Endodermal cell (in vitro differentiated cells): ENCODE measurements around the gene GOLIM4. TPM values are rescaled to one million over a fixed set of nuclear protein-coding genes. Genes with fewer than 3 reads are reported as not detected.

Experiments
- DNase-seq: peaks from one replicate; pipeline ENCODE4 v3.0.0-alpha.2; 2017
- H3K27ac ChIP-seq: 2 replicates; pipeline ENCODE4 v1.5.1; 2013; ENCODE audit warnings: mild to moderate bottlenecking, low read depth, low read length, moderate library complexity
- H3K27me3 ChIP-seq: 2 replicates; pipeline ENCODE4 v1.6.1; 2013; ENCODE audit warnings: mild to moderate bottlenecking, low read length, moderate library complexity; ENCODE audit not compliant: insufficient read depth, control insufficient read depth, poor library complexity, severe bottlenecking
- H3K36me3 ChIP-seq: 2 replicates; pipeline ENCODE4 v1.7.0; 2013; ENCODE audit warnings: mild to moderate bottlenecking, low read length, moderate library complexity; ENCODE audit not compliant: control insufficient read depth, insufficient read depth
- H3K4me1 ChIP-seq: one replicate; pipeline ENCODE4 v1.7.0; 2013; ENCODE audit warnings: low read length; ENCODE audit not compliant: control insufficient read depth, insufficient read depth
- H3K4me3 ChIP-seq: 2 replicates; pipeline ENCODE4 v1.5.1; 2013; ENCODE audit warnings: mild to moderate bottlenecking, low read length, moderate library complexity
- H3K9ac ChIP-seq: 2 replicates; pipeline ENCODE4 v1.6.1; 2013; ENCODE audit warnings: mild to moderate bottlenecking, low read length, moderate library complexity; ENCODE audit not compliant: poor library complexity, severe bottlenecking; ENCODE audit errors: extremely low read depth
- H3K9me3 ChIP-seq: 2 replicates; pipeline ENCODE4 v1.6.1; 2013; ENCODE audit warnings: mild to moderate bottlenecking, low read length, moderate library complexity; ENCODE audit not compliant: control insufficient read depth
- H3K27ac Mint-ChIP-seq: 2 replicates; pipeline ENCODE4 v1.8.0; 2020; ENCODE audit warnings: mixed read lengths
- H3K27me3 Mint-ChIP-seq: 2 replicates; pipeline ENCODE4 v1.8.0; 2021; ENCODE audit warnings: mild to moderate bottlenecking, mixed read lengths; ENCODE audit not compliant: insufficient read depth
- H3K36me3 Mint-ChIP-seq: 2 replicates; pipeline ENCODE4 v1.8.0; 2020; ENCODE audit warnings: low read depth, mixed read lengths
- H3K4me1 Mint-ChIP-seq: 2 replicates; pipeline ENCODE4 v1.8.0; 2020; ENCODE audit warnings: mixed read lengths
- H3K4me3 Mint-ChIP-seq: 2 replicates; pipeline ENCODE4 v1.8.0; 2020; ENCODE audit warnings: mild to moderate bottlenecking, moderate library complexity, mixed read lengths
- H3K9me3 Mint-ChIP-seq: 2 replicates; pipeline ENCODE4 v1.8.0; 2020; ENCODE audit warnings: mild to moderate bottlenecking, mixed read lengths
- WGBS, 2 experiments: methylation state at CpG; one replicate each; pipeline versions ENCODE4 v1.1.5 to v1.1.7; 2013; ENCODE audit warnings: missing lambda C conversion rate in 2 of 2, mixed read lengths in 1 of 2; ENCODE audit not compliant: insufficient coverage in 1 of 2, insufficient read length in 1 of 2; 5-methylcytosine and 5-hydroxymethylcytosine counted together
- total RNA-seq, 2 donors: library from RNA; stranded (reverse); fragmentation: NEBNext Ultra II Directional in 1 of 2; extraction: Animal tissue kit (Norgen Biotek cat#: 25700) in 1 of 2; gene quantifications; 2 replicates in 1 of 2; 3 replicates in 1 of 2; pipeline ENCODE4 v1.2.1, GENCODE V29; 2021
- TF ChIP-seq, protein P1 (sequence below): fragments of 200-600 bp; sonication (generic); conservative IDR thresholded peaks from 2 replicates; pipeline ENCODE4 v1.5.0; 2021; ENCODE audit warnings: antibody characterized with exemption, mild to moderate bottlenecking

Gene GOLIM4
- total RNA-seq, 2 donors from 2014 or later: 19.3 to 19.9 TPM

DNA sequence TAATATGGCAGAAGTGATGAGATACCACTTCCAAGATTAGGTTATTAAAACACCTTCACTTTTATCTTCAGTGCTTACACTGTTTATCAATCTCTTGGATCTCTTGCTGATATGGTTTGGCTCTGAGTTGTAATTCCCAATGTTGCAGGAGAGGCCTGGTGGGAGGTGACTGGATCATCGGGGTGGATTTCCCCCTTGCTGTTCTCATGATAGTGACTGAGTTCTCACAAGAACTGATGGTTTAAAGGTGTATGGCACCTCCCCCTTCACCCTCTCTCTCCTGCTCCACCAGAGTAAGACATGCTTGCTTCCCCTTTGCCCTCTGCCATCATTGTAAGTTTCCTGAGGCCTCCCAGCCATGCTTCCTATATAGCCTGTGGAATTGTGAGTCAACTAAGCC, 11.8 kb downstream of the GOLIM4 start:
- peaks cover 49% of the 10 kb centered on the region for H3K4me1 Mint-ChIP-seq
- DNase-seq: peak; percentile 61
- 45 to 50% methylated on average over 1 of the region's 1 CpG for WGBS, 2 experiments
- Histone ChIP-seq H3K27ac (no peak overlapping the region), H3K27me3 (no peaks in the 10 kb centered on the region), H3K9me3 (no peaks in the 10 kb centered on the region), H3K4me3 (peak overlapping the region; percentile 33), H3K9ac (no peak overlapping the region), H3K36me3 (no peaks in the 10 kb centered on the region), H3K4me1 (peaks cover 28% of the 10 kb centered on the region)
- H3K36me3 Mint-ChIP-seq: no peaks in the 10 kb centered on the region
- no peaks in the 10 kb centered on the region for H3K27me3 Mint-ChIP-seq
- TF ChIP-seq, protein P1, sequence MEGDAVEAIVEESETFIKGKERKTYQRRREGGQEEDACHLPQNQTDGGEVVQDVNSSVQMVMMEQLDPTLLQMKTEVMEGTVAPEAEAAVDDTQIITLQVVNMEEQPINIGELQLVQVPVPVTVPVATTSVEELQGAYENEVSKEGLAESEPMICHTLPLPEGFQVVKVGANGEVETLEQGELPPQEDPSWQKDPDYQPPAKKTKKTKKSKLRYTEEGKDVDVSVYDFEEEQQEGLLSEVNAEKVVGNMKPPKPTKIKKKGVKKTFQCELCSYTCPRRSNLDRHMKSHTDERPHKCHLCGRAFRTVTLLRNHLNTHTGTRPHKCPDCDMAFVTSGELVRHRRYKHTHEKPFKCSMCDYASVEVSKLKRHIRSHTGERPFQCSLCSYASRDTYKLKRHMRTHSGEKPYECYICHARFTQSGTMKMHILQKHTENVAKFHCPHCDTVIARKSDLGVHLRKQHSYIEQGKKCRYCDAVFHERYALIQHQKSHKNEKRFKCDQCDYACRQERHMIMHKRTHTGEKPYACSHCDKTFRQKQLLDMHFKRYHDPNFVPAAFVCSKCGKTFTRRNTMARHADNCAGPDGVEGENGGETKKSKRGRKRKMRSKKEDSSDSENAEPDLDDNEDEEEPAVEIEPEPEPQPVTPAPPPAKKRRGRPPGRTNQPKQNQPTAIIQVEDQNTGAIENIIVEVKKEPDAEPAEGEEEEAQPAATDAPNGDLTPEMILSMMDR: no peak
- H3K4me3 Mint-ChIP-seq: no peak overlapping the region
- H3K27ac Mint-ChIP-seq: peak overlapping the region; percentile 64
- no peaks in the 10 kb centered on the region for H3K9me3 Mint-ChIP-seq

DNA sequence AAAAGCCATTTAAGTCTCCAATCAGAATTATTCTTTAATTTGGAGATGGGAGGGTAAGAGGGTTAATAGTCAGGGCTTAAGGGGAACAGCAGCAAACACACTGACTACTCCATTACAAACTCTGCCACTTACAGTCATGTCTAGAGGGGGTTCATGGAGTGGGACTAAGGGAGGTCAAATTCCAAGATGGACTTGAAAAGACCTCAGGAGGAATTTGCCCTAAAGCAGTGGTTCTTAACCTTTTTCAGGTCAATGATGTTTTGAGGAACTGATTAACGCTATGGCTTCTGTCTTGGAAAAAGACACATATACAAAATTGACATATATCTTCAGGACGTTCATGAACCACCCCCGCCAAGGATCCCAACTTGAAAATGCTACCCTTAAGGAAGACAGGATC, 13.9 kb downstream of the GOLIM4 start:
- H3K9ac ChIP-seq: no peak overlapping the region
- 83 to 100% methylated on average over 1 to 3 of the region's 3 CpGs for WGBS, 2 experiments
- no peak overlapping the region for H3K4me3 Mint-ChIP-seq

DNA sequence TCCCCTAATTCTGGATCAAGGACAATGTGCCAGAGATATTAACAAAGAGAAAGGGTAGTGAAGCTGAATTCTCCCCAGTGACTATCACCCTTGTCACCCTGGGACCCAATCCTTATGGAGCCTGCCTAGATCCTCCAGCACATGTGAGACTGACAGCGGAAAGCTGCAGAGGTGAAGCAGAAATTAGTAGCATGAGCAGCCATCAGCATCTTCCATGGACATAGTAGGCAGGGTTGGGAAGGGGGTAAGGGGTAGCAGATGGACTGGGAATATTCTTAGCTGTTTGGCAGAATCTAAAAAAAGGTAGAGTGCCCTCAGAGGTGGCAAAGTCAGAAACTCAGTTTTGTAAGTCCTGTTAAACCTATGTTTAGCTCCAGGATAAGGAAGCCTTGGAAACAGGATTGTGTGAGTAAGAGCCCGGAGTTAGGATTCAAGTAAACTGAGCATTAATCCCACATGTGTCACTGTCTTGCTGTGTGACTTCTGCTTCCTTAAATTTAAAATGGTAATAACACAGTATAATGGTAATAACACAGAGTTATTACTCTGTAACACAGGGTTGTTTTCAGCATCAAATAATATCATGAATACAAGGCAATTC, 14.5 kb downstream of the GOLIM4 start:
- 85 to 100% methylated on average over 2 of the region's 2 CpGs for WGBS, 2 experiments
- no peaks in the 10 kb centered on the region for H3K27me3 Mint-ChIP-seq
- no peak overlapping the region for H3K4me3 Mint-ChIP-seq
- no peaks in the 10 kb centered on the region for H3K36me3 ChIP-seq
- H3K27ac Mint-ChIP-seq: peak overlapping the region; percentile 44
- no peak for DNase-seq
- TF ChIP-seq, protein P1: no peak
- no peaks in the 10 kb centered on the region for H3K9me3 ChIP-seq
- no peaks in the 10 kb centered on the region for H3K9me3 Mint-ChIP-seq
- H3K4me1 Mint-ChIP-seq: peaks cover 35% of the 10 kb centered on the region
- no peaks in the 10 kb centered on the region for H3K27me3 ChIP-seq
- peaks cover 22% of the 10 kb centered on the region for H3K4me1 ChIP-seq
- no peak overlapping the region for H3K9ac ChIP-seq
- no peak overlapping the region for H3K4me3 ChIP-seq
- no peak overlapping the region for H3K27ac ChIP-seq
- H3K36me3 Mint-ChIP-seq: peaks cover 4% of the 10 kb centered on the region

More for the DNA sequence above, 13.9 kb downstream of the GOLIM4 start:
- peaks cover 24% of the 10 kb centered on the region for H3K4me1 ChIP-seq
- H3K36me3 Mint-ChIP-seq: peaks cover 3% of the 10 kb centered on the region
- peaks cover 37% of the 10 kb centered on the region for H3K4me1 Mint-ChIP-seq
- no peak for DNase-seq
- no peaks in the 10 kb centered on the region for H3K9me3 Mint-ChIP-seq
- H3K27me3 ChIP-seq: no peaks in the 10 kb centered on the region
- H3K36me3 ChIP-seq: no peaks in the 10 kb centered on the region
- no peak overlapping the region for H3K4me3 ChIP-seq
- no peak overlapping the region for H3K27ac Mint-ChIP-seq
- H3K27me3 Mint-ChIP-seq: no peaks in the 10 kb centered on the region
- TF ChIP-seq, protein P1: no peak
- no peaks in the 10 kb centered on the region for H3K9me3 ChIP-seq
- no peak overlapping the region for H3K27ac ChIP-seq
